HEK293 (cell line): ENCODE data around the gene LRRC8B.

Source experiments
- ZNF335 ChIP-seq: fragments of 450-650 bp; formaldehyde crosslinking; conservative IDR thresholded peaks from 2 replicates; pipeline ENCODE4 v1.5.1; 2016; ENCODE audit warnings: missing biosample characterization, missing genetic modification characterization
- ZNF677 ChIP-seq: fragments of 450-650 bp; IDR thresholded peaks from 2 replicates; pipeline ENCODE4 v1.5.0; 2018; ENCODE audit warnings: missing biosample characterization, mild to moderate bottlenecking, missing genetic modification characterization, moderate library complexity

- TF ChIP-seq ZNF335 (tag by site-specific recombination) (no peak), ZNF677 (tag by site-specific recombination) (no peak)
Observed at GRCh38 chr1:89607586-89608318, 83.1 kb downstream of the LRRC8B start.
